GM19324 (cell line): ENCODE measurements around the gene PFDN5.
"Not testable (repeated sequence)": the region's sequence is repeated elsewhere in the genome, so short reads cannot be mapped to it uniquely, and the experiment has no call there.

ENCODE experiments used
- ATAC-seq: cut with Tn5 transposase; IDR thresholded peaks from one replicate; pipeline ENCODE4 v1.9.1; 2021; ENCODE audit warnings: mild to moderate bottlenecking, moderate library complexity; ENCODE audit not compliant: unreplicated experiment, low FRiP score

PFDN5 gene

GRCh38 chr12:53279888-53280498 is 15.3 kb upstream of the PFDN5 start:
- no peak for ATAC-seq

- ATAC-seq: no peak
These were observed 8.9 kb upstream of the PFDN5 start for GRCh38 chr12:53286448-53286847.

DNA sequence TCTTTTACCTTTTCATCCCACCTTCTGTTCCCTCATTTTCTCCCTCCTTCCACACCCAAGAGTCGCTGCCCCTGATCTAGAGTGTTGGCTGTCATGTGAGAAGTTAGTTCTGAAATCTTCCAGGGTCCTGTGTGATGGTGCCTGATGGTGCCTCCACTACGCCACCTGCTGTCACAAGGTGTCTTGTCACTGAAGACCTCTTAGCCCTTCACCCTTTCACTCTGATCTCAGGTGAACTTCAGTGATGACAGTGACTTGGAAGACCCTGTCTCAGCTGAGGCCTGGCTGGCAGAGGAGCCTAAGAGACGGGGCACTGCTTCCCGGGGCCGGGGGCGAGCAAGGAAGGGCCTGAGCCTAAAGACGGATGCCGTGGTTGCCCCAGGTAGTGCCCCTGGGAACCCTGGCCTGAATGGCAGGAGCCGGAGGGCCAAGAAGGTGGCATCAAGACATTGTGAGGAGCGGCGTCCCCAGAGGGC is 7.6 kb upstream of the PFDN5 start:
- no peak for ATAC-seq

DNA sequence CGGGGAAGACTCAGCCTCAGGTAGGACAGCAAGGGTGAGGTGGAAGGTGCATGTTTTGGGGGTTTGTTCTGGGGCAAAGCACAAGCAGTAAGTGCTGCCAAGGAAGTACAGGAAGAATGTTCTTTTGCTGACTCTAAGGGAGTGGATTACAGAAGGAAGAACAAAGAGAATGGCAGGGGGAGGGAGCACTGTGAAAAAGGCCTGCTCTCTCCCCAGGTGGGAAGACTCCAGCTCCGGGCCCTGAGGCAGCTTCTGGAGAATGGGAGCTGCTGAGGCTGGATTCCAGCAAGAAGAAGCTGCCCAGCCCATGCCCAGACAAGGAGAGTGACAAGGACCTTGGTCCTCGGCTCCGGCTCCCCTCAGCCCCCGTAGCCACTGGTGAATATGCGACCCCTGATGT is 7.0 kb upstream of the PFDN5 start:
- ATAC-seq: no peak

DNA sequence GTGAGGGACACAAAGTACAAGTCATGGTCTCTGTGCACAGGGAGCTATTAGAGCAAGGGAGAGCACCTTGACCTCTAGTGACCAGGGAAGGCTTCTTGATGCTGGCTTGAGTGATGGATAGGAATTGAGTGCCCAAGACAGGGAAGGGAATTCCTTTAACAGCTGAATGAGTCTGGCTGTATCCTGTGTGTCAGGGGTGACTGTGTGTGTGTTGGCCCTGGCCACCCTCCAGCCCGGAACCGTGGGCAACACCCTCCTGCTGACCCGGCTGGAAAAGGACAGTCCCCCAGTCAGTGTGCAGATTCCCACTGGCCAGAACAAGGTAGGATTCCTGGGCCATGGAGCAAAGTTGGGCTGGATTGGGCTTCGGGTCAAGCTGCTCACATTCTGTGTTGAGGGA is 5.5 kb upstream of the PFDN5 start:
- no peak for ATAC-seq

DNA sequence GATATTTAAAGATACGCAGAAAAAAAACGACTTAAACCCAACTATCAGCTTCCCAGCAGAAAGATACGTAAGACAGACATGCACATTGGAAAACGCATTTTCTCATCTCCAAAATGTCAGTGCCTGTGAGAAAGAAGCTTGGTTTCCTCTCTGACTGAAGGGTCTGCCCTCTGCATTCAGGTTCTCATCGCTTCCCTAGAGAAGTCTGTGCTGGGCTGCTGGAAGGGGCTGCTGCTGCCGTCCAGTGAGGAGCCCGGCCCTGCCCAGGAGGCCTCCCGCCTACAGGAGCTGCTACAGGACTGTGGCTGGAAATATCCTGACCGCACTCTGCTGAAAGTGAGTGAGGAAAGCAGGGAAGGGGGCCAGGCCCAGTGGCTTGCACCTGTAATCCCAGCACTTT is 4.7 kb upstream of the PFDN5 start:
- ATAC-seq: no peak

GRCh38 chr12:53292426-53292825 is 2.9 kb upstream of the PFDN5 start:
- ATAC-seq: no peak

DNA sequence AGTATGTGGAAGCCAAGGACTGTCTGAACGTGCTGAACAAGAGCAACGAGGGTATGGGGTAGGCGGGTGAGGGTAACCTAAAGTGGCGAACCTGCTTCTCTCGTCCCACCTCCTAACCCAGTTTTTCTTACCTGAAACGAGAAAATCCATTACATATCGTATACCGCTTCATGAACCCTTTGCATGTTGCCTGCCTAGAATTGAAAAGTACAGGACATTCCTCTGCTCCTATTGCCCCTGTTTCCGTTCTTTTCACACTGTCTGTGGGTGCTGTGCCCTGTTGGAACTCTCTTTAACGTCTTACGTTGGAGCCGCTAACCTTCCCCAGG is 513 bp downstream of the PFDN5 start:
- ATAC-seq: no peak

- not testable (repeated sequence) for ATAC-seq
These were observed 1.8 kb downstream of the PFDN5 start for GRCh38 chr12:53297106-53297505.

DNA sequence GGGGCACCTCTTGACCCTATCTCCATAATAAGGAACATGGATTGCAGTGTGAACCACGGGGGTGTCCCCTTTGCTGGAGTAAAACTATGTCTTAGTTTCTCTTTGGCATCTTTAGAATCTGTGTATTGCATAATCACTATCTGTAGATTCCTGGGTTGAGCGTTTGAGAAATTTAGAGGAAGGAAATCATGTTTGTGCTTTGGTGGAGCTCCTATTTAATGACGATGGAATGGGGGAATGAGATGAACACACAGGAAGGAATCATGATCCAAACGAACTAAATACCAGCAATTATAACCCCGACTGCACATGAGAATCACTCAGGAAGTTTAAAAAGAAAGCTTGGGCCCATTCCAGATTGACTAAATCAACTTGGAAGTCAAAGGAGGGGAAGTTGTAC is 2.8 kb downstream of the PFDN5 start:
- no peak for ATAC-seq

DNA sequence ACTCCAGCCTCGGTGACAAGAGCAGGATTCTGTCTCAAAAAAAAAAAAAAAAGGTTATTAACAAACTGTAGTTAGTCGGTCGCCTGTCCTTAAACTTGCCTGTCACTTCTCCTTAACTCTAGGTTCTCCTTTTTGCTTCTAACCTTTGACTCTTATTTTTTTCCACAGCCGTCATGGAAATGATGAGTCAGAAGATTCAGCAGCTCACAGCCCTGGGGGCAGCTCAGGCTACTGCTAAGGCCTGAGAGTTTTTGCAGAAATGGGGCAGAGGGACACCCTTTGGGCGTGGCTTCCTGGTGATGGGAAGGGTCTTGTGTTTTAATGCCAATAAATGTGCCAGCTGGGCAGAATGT is 3.7 kb downstream of the PFDN5 start:
- ATAC-seq: peak; percentile 2

GRCh38 chr12:53299454-53300180 is 4.3 kb downstream of the PFDN5 start, which contains the start of gene MYG1:
TSS of gene MYG1 (plus strand) at chr12:53299695. CDS start at chr12:53299738, 43 bp downstream.
- ATAC-seq: peak; percentile 74

GRCh38 chr12:53300187-53300586 is 4.8 kb downstream of the PFDN5 start:
- ATAC-seq: no peak

GRCh38 chr12:53302903-53303302 is 7.6 kb downstream of the PFDN5 start:
- ATAC-seq: no peak

DNA sequence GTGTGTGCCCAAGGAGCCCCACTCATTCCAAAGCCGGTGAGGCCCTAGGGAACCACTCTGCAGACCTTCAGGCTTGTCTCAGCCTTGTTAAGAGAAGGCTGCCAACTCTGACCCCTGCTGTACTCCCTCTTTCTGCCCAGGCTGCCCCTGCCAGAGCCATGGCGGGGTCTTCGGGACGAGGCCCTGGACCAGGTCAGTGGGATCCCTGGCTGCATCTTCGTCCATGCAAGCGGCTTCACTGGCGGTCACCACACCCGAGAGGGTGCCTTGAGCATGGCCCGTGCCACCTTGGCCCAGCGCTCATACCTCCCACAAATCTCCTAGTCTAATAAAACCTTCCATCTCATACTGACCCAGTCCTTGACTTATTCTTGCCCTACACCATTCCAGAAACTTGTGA is 11.5 kb downstream of the PFDN5 start:
- ATAC-seq: no peak

DNA sequence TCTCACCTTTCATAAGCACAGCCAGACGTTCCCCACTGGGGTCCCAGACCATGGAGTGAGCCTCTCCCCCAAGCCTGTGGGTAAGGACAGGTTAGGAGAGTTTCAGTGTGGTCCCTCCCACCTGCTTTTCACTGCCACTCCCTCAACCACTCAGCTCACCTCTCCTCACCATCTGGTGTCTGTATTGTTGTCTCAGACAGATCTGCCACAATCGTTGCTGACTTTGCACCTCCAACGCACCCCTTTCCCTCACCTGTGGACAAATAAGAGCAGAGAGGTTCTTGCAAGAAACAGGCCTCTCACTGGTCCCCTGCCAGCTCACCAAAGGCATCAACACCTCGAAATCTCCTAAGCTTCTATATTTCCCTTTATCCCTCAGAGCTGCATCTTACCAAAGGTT is 12.9 kb downstream of the PFDN5 start:
- no peak for ATAC-seq

GRCh38 chr12:53313996-53314395 is 18.7 kb downstream of the PFDN5 start:
- ATAC-seq: no peak

- no peak for ATAC-seq
These were observed 25.2 kb downstream of the PFDN5 start for GRCh38 chr12:53320352-53321195.

DNA sequence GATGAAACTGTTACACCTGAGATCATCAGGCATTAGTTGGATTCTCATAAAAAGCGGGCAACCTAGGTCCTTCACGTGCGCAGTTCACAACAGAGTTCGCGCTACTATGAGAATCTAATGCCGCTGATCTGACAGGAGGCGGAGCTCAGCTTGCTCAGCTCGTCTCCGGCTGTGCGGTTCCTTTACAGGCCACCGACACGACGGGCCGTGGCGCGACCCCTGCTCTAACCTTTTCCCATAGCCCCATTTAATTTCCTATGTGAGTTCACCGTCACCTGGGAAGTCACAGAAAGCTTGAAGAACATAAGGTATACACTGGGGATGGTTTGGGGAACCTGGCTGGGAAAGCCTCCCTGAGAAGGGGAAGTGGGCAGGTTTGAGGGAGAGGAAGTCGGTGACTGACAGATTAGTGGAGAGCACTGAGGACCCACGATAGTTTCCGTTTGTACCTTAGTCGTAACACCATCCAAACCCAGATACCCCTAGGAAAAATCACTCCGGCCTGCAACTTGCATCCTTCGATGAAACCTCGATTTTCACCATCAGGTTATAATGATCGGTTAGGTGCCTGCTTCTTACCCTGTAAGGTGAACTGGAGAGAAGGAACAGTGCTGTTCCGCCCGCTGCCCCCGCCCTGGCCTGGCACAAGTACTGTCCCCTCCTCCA is 28.9 kb downstream of the PFDN5 start:
- ATAC-seq: peak; percentile 30

DNA sequence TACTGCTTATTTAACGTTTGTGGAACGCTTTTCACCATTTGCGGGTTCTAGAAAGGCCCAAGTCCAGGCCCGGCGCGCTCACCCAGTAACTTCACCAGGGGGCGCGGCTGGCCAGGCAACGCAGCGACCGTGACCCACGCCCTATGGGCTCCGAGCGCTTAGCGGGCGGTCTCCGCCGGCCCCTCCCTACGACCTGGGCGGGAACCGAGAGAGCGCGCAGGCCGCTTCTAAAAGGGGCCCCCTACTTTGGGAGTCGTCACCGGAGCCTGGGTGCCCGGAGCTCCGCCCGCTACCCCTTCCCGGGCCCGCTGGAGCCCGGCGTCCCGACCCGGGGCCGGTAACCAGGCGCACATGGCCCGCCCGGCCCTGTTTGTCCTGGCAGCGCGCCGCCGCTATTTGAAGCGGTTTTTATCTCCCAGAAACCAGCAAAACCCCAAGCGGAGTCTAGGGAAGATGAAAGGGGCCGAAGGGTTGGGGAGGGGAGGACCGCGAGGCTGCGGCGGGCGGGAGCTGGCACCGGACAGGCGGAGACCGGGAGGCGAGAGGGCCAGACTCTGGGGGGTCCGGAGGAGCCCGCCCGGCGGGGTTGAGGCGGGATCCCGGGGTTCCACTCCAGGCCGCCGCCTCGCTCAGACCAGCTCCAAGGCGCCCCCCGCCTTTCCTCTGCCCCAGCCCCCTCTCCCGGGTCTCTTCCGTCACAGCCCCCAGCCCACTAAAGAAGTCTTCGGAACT is 29.6 kb downstream of the PFDN5 start:
- ATAC-seq: peak; percentile 47
